ENCODE results near the gene QRICH1.

- TF ChIP-seq POLR2A (IDR thresholded peaks at IDR 0.05) (no peak), CTCF (IDR thresholded peaks at IDR 0.05) (no peak)
These were observed 10.2 kb upstream of the QRICH1 start for GRCh38 chr3:49104052-49104426.
